Thyroid gland (tissue), 4 donors: ENCODE measurements around the gene MPG.

Experiments used
- CTCF ChIP-seq, 6 experiments: fragments of 200-600 bp in 3 of 6; fragments of 450-650 bp in 3 of 6; sonication (generic) in 3 of 6; IDR thresholded peaks; one replicate each; pipeline ENCODE4 v1.5.1; 2016 to 2019; ENCODE audit warnings: antibody characterized with exemption in 6 of 6, mild to moderate bottlenecking in 2 of 6, inconsistent platforms in 1 of 6, moderate library complexity in 1 of 6
- POLR2A ChIP-seq, 2 donors: fragments of 450-650 bp; IDR thresholded peaks; one replicate each; pipeline ENCODE4 v1.6.1; 2017; ENCODE audit warnings: antibody characterized with exemption in 2 of 2, mild to moderate bottlenecking in 2 of 2, moderate library complexity in 1 of 2

GRCh38 chr16:83060-83603 lies 5.1 kb downstream of the MPG start:
- TF ChIP-seq CTCF (IDR thresholded peaks at IDR 0.05) (no peak), POLR2A (IDR thresholded peaks at IDR 0.05) (no peak)
